Endometrial microvascular endothelial cells (primary cell): ENCODE measurements around the gene COL18A1. TPM values are rescaled to one million over a fixed set of nuclear protein-coding genes. Genes with fewer than 3 reads are reported as not detected.
"Not testable (repeated sequence)": the region's sequence is repeated elsewhere in the genome, so short reads cannot be mapped to it uniquely, and the experiment has no call there.

Source experiments
- in situ Hi-C: cut with HindIII; loops from 2 replicates; pipeline ENCODE4 v1.10.0; 2017; ENCODE audit warnings: low sequenced_read_pairs, low pct_unique_long_range_greater_than_20kb; ENCODE audit errors: inconsistent ontology term
- total RNA-seq: library from RNA; depleted of rRNA; stranded (reverse); fragments of >200 nt; gene quantifications from one replicate; pipeline ENCODE4 v1.2.3, GENCODE V29; 2015; ENCODE audit errors: inconsistent ontology term

Gene COL18A1
- total RNA-seq, 1 donor from 2014 or later = 261 TPM

DNA sequence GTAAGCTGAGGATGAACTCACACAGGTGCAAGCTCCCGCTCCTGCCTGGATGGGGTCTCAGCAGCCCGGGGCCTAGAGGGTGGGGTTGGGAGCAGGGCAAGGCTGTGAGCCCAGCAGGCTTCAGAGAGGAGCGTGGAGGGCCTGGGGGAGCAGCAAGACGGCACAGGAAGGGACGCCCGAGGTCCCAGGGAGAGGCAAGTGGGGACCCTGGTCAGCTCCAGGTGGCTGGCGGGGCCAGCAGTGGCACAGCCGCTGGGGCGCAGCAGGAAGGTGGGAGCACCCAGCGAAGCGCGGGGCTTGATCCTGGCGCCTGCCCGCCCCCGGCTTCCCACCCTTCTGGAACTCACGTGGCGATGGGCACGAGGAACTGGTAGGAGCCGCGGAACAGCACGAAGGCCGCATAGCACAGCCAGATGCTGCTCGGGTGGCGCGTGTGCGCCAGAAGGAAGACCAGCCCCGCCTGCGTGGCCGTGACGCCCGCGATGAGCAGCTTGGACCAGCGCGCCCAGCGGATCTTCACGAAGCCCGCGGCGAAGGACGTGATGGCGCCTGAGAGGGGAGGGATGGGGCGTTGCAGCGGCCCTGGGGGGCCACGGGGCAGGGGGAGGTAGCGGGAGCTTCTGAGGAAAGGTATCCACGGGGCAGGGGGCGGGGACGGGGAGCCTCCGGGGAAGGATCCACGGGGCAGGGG, 125.6 kb downstream of the COL18A1 start:
- in situ Hi-C loops = no loop called here

DNA sequence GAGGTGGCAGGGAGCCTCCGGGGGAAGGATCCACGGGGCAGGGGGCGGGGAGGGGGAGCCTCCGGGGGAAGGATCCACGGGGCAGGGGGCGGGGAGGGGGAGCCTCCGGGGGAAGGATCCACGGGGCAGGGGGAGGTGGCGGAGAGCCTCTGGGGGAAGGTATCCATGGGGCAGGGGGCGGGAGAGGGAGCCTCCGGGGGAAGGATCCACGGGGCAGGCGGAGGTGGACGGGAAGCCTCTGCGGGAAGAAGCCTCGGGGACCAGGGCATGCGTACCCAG, 126.1 kb downstream of the COL18A1 start:
- in situ Hi-C loops = not testable (repeated sequence)

GRCh38 chr21:45531393-45532215, 126.6 kb downstream of the COL18A1 start:
- in situ Hi-C loops = no loop called here

DNA sequence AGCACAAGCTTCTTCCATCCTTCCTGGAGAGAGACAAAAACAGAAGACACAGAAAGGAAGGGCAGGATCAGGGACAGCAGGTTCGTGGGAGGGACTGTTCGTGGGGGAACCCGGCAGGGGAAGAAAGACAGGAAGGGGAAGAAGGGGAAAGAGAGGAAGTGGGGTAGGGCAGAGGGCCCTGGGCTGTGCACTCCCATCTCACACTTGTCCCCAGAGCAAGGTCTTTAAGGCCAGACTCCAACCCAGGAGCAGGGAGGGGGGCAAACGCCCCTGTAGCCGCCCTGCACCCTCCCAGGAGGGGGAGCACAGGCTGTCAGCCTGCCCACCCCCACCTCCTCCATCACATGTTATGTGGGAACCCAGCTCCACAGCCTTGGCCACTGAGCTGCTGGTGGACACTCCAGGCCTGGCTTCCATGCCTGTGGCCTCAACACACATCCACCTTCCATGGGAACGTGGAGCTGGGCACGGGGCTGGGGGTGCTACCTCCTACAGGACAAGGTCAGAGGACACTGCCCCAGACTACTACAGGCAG, 127.9 kb downstream of the COL18A1 start:
- in situ Hi-C loops = no loop called here

- in situ Hi-C loops = no loop called here
These were observed 128.4 kb downstream of the COL18A1 start for GRCh38 chr21:45533361-45533845.

DNA sequence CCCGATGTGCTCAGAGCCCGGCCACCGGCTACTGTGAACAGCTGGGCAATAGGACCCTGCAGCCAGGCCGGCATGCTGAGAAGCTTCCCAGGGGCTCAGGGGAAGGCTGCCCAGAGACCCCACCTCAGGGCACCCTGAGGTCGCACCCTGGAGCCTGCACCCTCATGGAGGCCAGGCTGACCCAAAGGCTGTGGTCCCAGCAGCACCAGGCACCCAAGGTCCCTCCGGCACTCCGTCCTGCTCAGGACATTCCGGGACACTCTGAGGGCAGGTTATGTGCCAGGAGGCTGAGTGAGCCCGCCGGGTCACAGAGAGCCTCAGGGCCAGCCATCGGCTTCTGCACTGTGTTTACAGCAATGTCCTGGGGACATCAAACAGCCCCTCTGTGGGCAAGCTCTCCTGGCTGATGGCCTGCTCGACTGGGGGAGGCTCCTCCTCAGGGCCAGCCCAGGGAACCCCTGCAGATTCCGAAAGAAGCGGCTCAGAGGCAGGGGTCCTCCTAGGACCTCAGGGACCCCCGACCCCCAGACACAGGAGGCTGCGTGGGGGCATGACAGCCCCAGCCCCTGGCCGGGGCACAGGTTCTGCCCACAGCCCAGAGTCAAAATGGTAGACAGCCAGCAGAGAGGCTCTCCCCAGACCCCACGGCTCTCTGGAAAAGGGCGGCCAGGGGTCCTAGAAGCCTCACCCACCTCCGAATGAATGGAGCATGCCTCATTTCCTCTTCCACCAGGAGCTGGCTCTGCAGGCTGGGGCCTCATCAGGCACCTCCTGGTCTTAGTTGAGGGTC, 129.1 kb downstream of the COL18A1 start:
- in situ Hi-C loops = no loop called here

DNA sequence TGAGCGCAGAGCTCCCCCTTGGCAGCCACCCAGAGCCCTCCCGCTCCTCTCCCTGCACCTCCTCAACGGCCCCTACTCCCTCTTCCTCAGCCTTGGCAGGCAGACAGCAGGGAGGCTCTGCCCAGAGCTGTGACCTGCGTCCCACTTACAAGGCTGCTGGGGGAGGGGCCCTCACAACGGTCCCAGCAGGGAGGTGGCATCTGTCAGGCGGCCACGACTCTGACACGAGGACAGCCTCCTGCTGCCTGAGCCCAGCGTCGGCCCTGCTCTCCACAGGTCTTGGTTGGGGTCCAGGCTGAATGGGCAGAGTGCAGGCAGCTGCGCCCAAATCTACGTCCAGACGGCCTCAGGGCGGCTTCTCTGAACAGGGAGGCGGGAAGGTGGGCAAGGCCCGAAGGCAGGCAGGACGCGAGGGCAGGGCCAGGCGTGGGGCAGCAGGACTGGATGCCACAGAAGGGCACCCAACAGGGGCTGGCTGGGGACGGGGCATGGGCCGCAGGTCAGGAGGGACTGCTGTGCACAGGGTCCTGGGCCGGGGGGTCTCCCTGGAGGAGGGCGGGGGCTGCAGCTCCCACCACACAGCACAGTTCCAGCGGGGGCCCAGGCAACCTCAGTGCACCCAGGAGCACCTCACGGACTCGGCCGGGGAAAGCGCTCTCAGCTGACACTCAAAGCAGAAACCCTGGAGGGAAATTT, 129.8 kb downstream of the COL18A1 start:
- in situ Hi-C loops = no loop called here

DNA sequence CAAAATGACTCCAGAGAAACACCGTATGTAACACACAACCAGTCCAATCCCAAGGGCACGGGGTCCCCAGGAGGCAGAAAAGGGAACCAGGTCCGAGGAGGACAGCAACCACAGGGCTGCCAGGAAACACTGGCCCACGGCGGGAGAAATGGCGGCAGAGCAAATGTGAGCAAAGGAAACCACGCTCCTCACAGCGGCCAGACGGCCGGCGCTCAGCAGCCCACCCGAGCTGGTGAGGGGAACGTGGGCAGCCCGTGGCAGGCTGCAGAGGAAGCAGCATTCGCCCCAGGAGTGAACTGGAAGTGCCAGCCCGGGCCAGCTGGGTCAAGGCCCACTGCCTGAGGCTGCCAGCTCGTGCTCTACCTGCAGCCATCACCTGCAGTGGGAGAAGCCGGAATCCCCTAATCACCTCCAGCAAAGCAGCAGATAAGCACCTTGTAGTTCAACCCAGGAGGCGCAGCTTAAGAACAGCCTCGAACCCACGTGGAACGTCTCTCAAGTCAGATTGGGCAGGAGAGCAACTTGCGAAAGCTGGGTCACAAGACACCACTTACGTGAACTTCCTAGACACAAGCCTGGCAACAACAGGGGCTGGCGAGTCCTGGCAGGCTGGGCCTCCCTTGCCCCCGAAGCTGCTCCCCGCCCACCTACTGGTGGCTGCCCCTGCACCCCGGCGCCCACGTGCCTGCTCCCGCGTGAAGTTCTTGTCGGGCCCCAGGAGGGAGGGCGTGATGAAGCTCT, 130.5 kb downstream of the COL18A1 start:
- in situ Hi-C loops = no loop called here

DNA sequence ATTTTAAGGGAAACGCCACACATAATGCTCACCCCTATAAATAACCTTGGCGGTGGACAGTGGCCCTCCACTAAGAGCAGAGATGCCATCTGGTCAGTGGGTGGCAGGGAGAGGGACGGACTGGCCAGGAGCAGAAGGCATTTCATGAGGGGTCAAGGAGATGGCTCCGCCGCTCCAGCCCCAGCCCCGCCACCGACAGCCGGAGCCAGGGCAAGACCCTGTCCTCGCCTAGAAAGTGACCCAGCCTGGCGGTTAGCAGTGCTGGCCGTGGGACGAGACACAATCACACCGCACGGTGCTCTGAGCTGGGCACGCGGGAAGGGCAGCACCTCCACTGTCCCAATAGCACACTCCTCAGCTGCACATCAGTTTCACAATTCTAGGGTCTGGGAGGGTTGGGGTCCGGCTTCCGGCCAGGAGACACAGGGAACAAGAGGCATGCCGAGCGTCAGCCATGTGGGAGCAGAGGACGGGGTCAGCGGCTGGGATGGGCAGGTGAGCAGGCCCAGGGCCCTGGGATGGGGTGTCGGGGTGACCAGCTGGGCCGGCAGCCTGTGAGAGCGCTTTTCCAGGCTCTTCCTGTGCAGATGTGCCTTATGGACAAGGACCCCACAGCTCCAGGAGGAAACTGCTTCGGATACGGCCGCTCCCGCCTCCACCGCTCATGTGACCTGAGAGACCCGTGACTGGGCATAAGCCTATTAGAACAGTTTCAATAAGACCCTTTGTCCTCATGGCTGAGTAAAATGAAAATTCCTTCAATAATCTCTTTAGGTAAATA, 131.5 kb downstream of the COL18A1 start:
- in situ Hi-C loops = no loop called here

DNA sequence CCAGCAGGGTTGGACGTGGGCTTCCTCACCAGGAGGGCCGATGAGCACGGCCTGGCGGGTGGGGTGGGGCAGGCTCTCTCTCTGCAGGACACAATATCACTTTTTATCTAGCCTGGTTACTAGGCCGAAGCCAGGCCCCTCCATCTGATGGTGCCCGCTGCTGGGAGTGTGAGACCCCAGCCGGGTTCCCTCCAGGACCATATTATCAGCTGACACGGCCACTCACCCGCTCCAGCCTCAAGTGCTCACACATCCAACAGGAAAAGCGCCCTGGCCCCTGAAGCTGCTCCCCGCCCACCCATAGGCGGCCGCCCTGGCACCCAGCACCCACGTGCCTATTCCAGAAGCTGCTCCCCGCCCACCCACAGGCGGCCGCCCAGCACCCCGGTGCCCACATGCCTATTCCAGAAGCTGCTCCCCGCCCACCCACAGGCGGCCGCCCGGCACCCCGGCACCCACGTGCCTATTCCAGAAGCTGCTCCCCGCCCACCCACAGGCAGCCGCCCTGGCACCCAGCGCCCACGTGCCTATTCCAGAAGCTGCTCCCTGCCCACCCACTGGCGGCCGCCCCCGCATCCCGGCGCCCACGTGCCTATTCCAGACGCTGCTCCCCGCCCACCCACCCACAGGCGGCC, 132.3 kb downstream of the COL18A1 start:
- in situ Hi-C loops = no loop called here

DNA sequence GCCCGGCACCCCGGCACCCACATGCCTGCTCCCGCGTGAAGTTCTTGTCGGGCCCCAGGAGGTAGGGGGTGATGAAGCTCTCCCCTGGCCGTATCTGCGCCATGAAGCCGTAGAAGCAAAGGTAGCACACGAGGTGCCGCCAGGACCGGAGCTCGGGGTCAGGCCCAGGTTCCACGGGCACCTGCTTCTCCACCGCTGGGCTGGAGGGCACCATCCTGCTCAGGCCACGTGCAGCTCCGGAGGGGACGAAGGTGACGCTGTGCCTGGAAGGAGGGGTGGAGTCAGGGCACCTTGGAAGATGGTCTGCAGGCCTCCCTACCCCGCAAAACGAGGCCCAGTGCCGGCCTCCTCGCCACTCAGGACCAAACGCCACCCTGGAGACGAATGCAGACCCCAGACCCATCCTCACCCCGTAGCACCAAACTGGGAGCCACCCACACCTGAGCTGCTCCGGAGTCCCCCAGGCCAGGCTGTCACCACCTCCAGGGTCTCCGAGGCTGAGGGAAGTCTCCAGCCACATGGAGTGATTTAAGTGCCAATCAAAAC, 132.9 kb downstream of the COL18A1 start:
- in situ Hi-C loops = no loop called here

GRCh38 chr21:45538381-45539045, 133.5 kb downstream of the COL18A1 start:
- in situ Hi-C loops = no loop called here

GRCh38 chr21:45539046-45539795, 134.3 kb downstream of the COL18A1 start:
- in situ Hi-C loops = no loop called here

DNA sequence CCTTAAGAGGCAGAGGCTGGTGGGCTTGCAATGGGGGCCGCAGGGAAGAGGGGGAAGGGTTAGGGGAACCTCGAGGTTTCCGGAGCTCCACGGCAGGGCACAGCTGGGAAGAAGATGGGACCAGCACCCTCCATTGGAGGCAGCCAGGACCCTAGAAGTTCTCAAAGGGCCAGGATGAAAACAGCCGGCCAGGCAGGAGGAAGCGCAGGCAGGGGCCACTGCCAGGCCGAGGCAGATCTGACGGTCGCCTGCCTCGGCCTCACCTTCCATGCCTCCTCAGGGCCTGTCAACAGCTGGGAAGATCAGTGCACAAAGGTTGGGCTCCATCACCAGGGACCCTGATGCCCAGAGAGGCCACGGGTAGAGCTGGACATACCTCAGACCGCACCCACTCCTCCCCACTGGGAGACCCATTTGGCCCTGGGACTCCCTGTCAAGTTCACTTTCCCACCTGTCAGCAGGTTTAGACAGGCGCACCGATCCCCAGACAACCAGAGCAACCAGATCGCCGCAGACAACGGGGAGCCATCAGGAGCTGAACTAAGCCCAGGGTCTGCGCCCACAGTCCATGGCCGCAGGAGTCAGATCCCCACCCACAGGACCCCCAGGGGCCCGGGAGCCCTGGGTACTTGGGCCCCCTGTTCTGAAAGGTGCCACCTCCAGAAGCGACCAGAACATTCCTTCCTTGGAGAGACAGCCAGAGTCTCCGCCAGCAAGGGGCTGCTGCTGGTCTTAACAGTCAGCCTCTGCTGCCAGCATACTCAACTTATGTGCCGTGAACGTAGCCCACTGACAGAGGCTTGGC, 135.0 kb downstream of the COL18A1 start:
- in situ Hi-C loops = no loop called here

DNA sequence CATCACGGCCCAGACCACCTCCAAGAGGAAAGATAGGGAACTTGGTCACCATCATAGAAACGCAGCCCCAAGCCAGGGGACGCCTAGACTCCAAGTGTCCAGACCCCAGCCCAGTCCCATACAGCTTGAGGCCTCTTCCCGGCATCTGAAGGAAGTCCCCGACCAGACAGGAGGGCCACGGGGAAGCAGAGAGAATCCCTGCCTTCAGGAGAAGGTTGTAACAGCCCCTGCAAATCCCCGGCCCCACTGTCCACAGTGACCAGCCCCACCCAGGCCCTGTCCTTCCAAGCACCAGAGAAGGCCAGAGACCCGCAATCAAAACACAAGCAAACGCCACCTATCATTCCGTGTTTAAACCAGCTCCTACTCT, 135.6 kb downstream of the COL18A1 start:
- in situ Hi-C loops = no loop called here
